Coronary artery (tissue), 2 donors: ENCODE data around the gene UGT1A7.

Experiments
- DNase-seq: peaks from one replicate; pipeline ENCODE4 v3.0.0-alpha.2; 2017; ENCODE audit warnings: low spot score
- H3K27ac ChIP-seq, 2 donors: fragments of 200-600 bp; sonication (generic); one replicate each; pipeline ENCODE4 v1.5.1; 2016 to 2019
- H3K4me3 ChIP-seq: fragments of 200-600 bp; sonication (generic); 2 replicates; pipeline ENCODE4 v1.5.1; 2016; ENCODE audit warnings: mild to moderate bottlenecking, moderate library complexity
- CTCF ChIP-seq: fragments of 200-600 bp; sonication (generic); IDR thresholded peaks from one replicate; pipeline ENCODE4 v1.5.1; 2019; ENCODE audit warnings: antibody characterized with exemption

The UGT1A7 gene

GRCh38 chr2:233803292-233803911 is 121.7 kb downstream of the UGT1A7 start:
- no peak overlapping the region for H3K4me3 ChIP-seq
- peak; percentile 55 for DNase-seq
- TF ChIP-seq CTCF, result no peak
- H3K27ac ChIP-seq, result no peak overlapping the region

GRCh38 chr2:233803994-233804393 is 122.3 kb downstream of the UGT1A7 start:
- no peak for TF ChIP-seq CTCF
- DNase-seq, result no peak
- Histone ChIP-seq H3K4me3 (no peak overlapping the region), H3K27ac (no peak overlapping the region)

DNA sequence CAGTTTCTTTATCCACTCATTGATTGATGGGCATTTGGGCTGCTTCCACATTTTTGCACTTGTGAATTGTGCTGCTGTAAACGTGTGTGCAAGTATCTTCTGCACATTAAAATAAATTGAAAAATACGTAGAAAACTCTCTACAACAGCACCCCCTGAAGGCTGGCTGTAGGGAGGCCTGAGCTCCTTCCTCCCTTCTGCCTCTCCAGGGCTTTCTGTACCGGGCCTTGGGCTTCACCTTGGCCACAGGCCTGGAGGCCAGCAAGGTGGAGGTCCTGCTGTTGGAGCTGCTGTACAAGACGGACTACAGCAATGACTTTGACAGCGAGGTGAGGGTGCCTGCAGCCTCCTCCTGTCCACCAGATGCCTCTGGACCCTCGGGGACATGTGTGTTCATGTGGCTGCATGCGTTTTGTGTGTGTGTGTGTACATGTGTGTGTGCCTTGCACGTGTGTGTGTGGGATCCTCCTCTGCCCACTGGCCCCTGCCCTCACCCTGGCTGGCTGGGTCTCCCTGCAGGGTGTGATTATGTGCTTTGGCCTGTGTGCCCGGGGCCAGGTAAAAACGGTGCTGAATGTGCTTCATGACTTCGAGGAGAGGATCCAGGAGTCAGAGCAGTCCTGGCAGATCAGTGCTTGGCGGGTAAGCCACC is 125.6 kb downstream of the UGT1A7 start:
- DNase-seq, result peak; percentile 50
- H3K27ac ChIP-seq, result no peak overlapping the region
- no peak for TF ChIP-seq CTCF
- H3K4me3 ChIP-seq, result no peak overlapping the region

GRCh38 chr2:233807966-233808935 is 126.5 kb downstream of the UGT1A7 start:
- DNase-seq, result peak; percentile 58
- Histone ChIP-seq H3K4me3 (no peak overlapping the region), H3K27ac (no peak overlapping the region)
- TF ChIP-seq CTCF, result no peak

DNA sequence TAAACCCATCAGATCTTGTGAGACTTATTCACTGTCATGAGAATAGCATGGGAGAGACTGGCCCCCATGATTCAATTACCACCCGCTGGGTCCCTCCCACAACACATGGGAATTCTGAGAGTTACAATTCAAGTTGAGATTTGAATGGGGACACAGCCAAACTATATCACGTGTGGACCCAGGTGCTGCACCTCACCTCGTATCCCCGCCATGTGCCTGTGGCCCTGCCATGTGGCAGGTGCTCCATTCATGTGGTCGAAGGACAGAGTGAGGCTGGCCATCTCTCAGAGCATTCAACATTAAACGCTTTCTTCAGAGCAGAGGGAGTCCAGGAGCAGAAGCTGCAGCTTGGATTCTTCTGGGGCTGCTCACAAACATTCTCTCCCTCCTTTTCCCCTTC is 128.7 kb downstream of the UGT1A7 start:
- Histone ChIP-seq H3K27ac (no peak overlapping the region), H3K4me3 (no peak overlapping the region)
- TF ChIP-seq CTCF, result no peak
- no peak for DNase-seq

- Histone ChIP-seq H3K27ac (no peak overlapping the region), H3K4me3 (no peak overlapping the region)
- TF ChIP-seq CTCF, result no peak
- DNase-seq, result no peak
Observed at GRCh38 chr2:233811087-233811486, 129.4 kb downstream of the UGT1A7 start.
